Fibroblast of lung (primary cell): ENCODE data around the gene GLTPD2.

ENCODE experiments used
- CTCF ChIP-seq, 2 donors: IDR thresholded peaks in 1 of 2; conservative IDR thresholded peaks in 1 of 2; 1 replicate in 1 of 2; 2 replicates in 1 of 2; pipeline ENCODE4 v1.5.1; 2011 to 2012; ENCODE audit warnings: low read length in 2 of 2, control low read depth in 1 of 2, inconsistent platforms in 1 of 2, low read depth in 1 of 2, mild to moderate bottlenecking in 1 of 2
- EZH2 ChIP-seq: IDR thresholded peaks from 2 replicates; pipeline ENCODE4 v1.5.1; 2012; ENCODE audit warnings: low read length, control low read depth, mild to moderate bottlenecking; ENCODE audit errors: missing control alignments

- no peak for TF ChIP-seq CTCF (conservative IDR thresholded peaks at IDR 0.05 in 1 of 2, IDR thresholded peaks at IDR 0.05 in 1 of 2; ENCODE audit: low read depth in 1 of 2, low read length in 2 of 2)
- no peak for TF ChIP-seq EZH2
Measured at GRCh38 chr17:4747847-4748246, 40.9 kb upstream of the GLTPD2 start.
